ENCODE data around the gene SORCS2.
A peak's percentile ranks its signal among the peaks of the same experiment; 100 is the strongest.

DNA sequence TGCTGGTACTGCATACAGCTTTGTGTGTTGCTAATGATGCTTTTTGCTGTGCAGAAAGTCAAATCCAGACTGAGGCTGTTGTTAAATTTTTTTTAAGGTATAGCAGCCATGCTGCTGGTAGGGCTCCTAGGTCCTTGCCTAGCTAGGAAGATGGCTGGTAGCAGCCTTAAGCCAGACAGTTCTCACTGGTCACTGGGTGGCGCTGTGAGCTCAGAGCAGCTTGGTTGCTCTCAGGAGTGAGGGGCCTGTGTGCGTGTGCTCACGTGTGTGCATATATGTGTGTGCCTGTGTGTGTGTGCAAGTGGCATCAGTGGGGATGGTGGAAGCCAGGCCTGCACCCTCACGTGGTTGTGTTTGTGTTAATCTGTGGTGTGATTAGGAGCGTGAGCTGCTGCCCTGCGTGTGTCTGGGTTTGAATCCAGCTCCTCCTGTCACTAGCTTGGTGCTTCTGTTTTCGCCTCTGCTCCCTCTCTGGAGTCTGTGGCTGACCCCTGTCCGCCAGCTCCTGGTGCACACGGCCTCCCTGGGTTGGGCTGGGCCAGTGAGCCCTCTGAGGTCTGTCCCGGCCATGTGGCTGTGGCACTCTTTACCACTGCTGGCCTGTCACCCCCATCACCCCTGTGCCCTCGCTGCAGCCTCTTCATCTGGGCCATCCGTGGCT, 46.1 kb downstream of the SORCS2 start:
- TF ChIP-seq, protein P1, sequence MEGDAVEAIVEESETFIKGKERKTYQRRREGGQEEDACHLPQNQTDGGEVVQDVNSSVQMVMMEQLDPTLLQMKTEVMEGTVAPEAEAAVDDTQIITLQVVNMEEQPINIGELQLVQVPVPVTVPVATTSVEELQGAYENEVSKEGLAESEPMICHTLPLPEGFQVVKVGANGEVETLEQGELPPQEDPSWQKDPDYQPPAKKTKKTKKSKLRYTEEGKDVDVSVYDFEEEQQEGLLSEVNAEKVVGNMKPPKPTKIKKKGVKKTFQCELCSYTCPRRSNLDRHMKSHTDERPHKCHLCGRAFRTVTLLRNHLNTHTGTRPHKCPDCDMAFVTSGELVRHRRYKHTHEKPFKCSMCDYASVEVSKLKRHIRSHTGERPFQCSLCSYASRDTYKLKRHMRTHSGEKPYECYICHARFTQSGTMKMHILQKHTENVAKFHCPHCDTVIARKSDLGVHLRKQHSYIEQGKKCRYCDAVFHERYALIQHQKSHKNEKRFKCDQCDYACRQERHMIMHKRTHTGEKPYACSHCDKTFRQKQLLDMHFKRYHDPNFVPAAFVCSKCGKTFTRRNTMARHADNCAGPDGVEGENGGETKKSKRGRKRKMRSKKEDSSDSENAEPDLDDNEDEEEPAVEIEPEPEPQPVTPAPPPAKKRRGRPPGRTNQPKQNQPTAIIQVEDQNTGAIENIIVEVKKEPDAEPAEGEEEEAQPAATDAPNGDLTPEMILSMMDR (conservative IDR thresholded peaks at IDR 0.05; ENCODE audit: low read length), result peak; percentile 55
- no peak for TF ChIP-seq EZH2phosphoT487 (IDR thresholded peaks at IDR 0.05; ENCODE audit: borderline replicate concordance, low read depth, low read length)

Measured in OCI-LY7 (cell line).